ENCODE measurements around the gene B4GALT1. TPM values are rescaled to one million over a fixed set of nuclear protein-coding genes. Genes with fewer than 3 reads are reported as not detected.
A peak's percentile ranks its signal among the peaks of the same experiment; 100 is the strongest.

The B4GALT1 gene
- total RNA-seq, 1 donor from 2014 or later: 37.1 TPM

- no peak for TF ChIP-seq CTCF (IDR thresholded peaks at IDR 0.05; ENCODE audit: borderline replicate concordance)
These were observed 8.7 kb upstream of the B4GALT1 start for GRCh38 chr9:33175649-33176325.

GRCh38 chr9:33172256-33173238 is 5.4 kb upstream of the B4GALT1 start:
- no peaks in the 10 kb centered on the region for H3K27me3 ChIP-seq (ENCODE audit: low read depth)
- no peak overlapping the region for H3K27ac ChIP-seq (replicated peaks)
- DNase-seq: no peak
- peaks cover 42% of the 10 kb centered on the region for H3K4me1 ChIP-seq
- TF ChIP-seq CTCF (IDR thresholded peaks at IDR 0.05; ENCODE audit: borderline replicate concordance): no peak
- intact Hi-C loops (cut with micrococcal nuclease): no loop called here
- H3K36me3 ChIP-seq: no peaks in the 10 kb centered on the region
- no peak overlapping the region for H3K4me3 ChIP-seq
- no peaks in the 10 kb centered on the region for H3K9me3 ChIP-seq (replicated peaks)

More at GRCh38 chr9:33175649-33176325, 8.7 kb upstream of the B4GALT1 start:
- no peak for DNase-seq
- H3K4me3 ChIP-seq: no peak overlapping the region
- no peak overlapping the region for H3K27ac ChIP-seq (replicated peaks)
- H3K9me3 ChIP-seq (replicated peaks): no peaks in the 10 kb centered on the region
- no peaks in the 10 kb centered on the region for H3K27me3 ChIP-seq (ENCODE audit: low read depth)
- no peaks in the 10 kb centered on the region for H3K36me3 ChIP-seq
- H3K4me1 ChIP-seq: peaks cover 32% of the 10 kb centered on the region
- intact Hi-C loops (cut with micrococcal nuclease): no loop called here

- TF ChIP-seq CTCF (IDR thresholded peaks at IDR 0.05; ENCODE audit: borderline replicate concordance): peak; percentile 64
- Histone ChIP-seq H3K4me3 (no peak overlapping the region), H3K4me1 (peaks cover 50% of the 10 kb centered on the region), H3K36me3 (no peaks in the 10 kb centered on the region), H3K27me3 (ENCODE audit: low read depth) (no peaks in the 10 kb centered on the region), H3K27ac (replicated peaks) (peak overlapping the region; percentile 21), H3K9me3 (replicated peaks) (no peaks in the 10 kb centered on the region)
- DNase-seq: peak; percentile 68
- intact Hi-C loops (cut with micrococcal nuclease): loop anchor here (2.0 kb wide), 1 partner anchor 90 kb away; no protein-coding TSS in a partner anchor
These were observed 3.6 kb upstream of the B4GALT1 start for GRCh38 chr9:33170464-33171415.

- no peak overlapping the region for H3K4me3 ChIP-seq
- H3K36me3 ChIP-seq: no peaks in the 10 kb centered on the region
- DNase-seq: no peak
- H3K27me3 ChIP-seq (ENCODE audit: low read depth): no peaks in the 10 kb centered on the region
- peaks cover 65% of the 10 kb centered on the region for H3K4me1 ChIP-seq
- no peak for TF ChIP-seq CTCF (IDR thresholded peaks at IDR 0.05; ENCODE audit: borderline replicate concordance)
- peak overlapping the region; percentile 99 for H3K27ac ChIP-seq (replicated peaks)
- intact Hi-C loops (cut with micrococcal nuclease): loop anchor here (10.0 kb wide), 1 partner anchor 64 kb away; no protein-coding TSS in a partner anchor
- H3K9me3 ChIP-seq (replicated peaks): no peaks in the 10 kb centered on the region
These were observed 1.9 kb upstream of the B4GALT1 start for GRCh38 chr9:33168941-33169544.

All from left ventricle myocardium inferior (tissue), 1 donor.